Stimulated activated CD8-positive, alpha-beta memory T cell treated with anti-CD3 and anti-CD28 coated beads, Interleukin-4, amount 100 ng/mL, for 4 hours (primary cell): ENCODE results near the gene DNAJC6.
"Not testable (repeated sequence)": the region's sequence is repeated elsewhere in the genome, so short reads cannot be mapped to it uniquely, and the experiment has no call there.

Experiments
- DNase-seq, 2 donors: peaks; one replicate each; pipeline ENCODE4 v3.0.0-alpha.2; 2020; ENCODE audit warnings: low read depth in 2 of 2, low spot score in 1 of 2

DNAJC6 gene

DNA sequence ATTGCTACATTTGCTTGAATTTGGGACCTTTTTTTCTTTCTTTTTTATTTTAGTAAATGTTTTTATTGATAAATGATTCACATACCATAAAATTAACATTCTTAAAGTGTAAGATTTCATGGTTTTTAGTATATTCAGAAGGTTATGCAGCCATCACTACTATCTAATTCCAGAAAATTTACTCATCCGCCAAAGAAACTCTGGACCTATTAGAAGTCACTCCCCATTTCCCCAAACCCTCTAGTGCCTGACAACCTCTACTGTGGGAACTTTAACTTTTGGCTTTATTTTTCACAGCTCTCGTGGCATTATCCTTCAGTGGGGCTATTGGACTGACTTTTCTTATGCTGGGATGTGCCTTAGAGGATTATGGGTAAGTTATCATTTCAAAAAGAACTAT, 115.7 kb downstream of the DNAJC6 start:
- DNase-seq = no peak

DNA sequence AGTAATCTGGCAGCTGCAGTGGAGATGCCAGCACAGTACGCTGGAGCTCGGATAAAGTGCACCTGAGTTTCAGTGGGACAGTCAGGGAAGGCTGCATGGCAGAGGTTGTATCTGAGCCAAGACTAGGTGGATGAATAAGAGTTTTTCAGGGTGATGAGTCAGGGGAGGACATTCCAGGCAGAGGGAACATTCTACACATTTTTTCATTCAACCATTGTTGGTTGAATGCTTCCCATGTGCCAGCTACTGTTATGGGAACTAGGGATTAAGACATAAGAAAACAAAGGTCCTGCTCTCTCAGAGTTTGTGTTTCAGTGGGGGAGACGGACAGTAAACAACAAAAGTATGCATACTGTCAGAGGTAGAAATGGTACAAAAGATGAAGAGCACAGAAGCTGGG, 116.4 kb downstream of the DNAJC6 start:
- no peak for DNase-seq

GRCh38 chr1:65429078-65429477, 119.7 kb downstream of the DNAJC6 start:
- no peak for DNase-seq

DNA sequence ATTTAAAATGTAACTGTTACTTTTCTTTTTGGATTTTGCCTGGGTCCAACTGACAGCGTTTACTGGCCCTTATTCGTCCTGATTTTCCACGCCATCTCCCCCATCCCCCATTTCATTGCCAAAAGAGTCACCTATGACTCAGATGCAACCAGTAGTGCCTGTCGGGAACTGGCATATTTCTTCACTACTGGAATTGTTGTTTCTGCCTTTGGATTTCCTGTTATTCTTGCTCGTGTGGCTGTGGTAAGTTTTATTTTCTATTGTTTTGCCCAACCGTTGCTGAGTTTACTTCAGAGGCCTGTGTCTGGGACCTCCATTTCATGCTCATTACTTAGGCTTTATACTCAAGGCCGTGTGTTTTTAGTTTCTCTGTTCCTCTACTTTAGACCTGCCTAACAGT, 120.5 kb downstream of the DNAJC6 start:
- DNase-seq = no peak

GRCh38 chr1:65431111-65431705, 121.9 kb downstream of the DNAJC6 start:
- DNase-seq = no peak

GRCh38 chr1:65432918-65433317, 123.6 kb downstream of the DNAJC6 start:
- DNase-seq = no peak

GRCh38 chr1:65434255-65434654, 124.9 kb downstream of the DNAJC6 start:
- DNase-seq = no peak

GRCh38 chr1:65434760-65435159, 125.4 kb downstream of the DNAJC6 start:
- DNase-seq = no peak

- DNase-seq = no peak
Measured at GRCh38 chr1:65435987-65436386, 126.6 kb downstream of the DNAJC6 start.

DNA sequence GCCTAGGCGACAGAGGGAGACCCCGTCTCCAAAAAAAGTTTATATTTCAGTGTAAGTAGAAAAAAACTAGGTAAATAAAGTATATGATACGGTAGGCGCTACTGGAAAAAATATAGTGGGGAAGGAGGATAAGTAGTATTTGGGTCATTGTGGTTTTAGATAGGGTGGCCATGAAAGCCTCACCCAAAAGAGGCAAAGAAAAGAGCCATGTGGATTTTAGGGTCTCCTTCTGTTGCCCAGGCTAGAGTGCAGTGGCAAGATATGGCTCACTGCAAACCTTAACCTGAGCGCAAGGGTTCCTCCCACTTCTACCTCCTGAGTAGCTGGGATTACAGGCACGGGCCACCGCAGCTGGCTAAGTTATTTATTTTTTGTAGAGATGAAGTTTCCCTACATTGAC, 128.3 kb downstream of the DNAJC6 start:
- no peak for DNase-seq

DNA sequence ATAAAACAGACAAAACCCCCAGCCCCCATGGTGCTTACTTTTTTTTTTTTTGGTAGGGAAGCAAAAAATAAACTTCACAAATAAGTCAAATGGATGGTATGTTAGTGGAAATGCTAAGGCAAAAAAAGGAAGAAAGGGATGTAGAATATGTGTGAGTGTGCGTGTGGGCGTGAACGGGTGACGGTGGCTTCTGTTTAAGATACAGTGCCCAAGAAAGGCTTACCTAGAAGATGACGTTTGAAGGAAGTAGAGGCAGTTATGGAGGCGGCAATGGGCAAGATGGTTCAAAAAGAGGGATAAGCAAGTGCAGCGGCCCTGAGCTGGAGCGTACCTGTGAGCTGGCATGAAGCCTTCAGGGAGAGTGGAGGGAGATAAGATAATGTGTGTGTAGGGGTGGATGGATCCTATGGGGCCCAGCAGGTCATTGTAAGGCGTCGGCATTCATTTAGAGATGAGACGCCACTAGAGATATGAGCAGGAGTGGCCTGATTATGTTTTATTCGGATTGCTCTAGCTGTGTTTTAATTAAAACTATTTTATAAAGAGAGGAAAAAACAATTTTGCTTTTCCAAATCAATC, 131.1 kb downstream of the DNAJC6 start:
- DNase-seq = no peak

GRCh38 chr1:65440915-65441314, 131.6 kb downstream of the DNAJC6 start:
- DNase-seq = no peak

DNA sequence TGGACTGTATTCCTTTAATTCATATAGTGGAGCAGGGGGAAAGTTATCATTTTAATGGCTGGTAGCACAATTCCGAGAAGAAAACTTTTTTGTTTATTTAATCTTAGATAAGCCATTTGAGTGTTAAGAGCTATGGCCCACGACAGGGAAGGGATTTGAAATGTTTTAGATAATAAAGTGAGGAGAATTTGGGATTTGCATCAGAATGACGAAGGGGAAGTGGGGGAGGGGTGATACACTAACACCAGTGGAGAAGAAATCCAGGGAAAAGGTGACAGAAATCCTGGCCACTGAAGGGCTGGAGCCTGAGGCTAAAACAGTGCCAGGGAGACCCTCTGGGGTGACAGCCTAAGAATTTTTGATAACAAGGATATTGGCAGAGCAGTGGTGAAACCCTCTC, 132.1 kb downstream of the DNAJC6 start:
- DNase-seq = no peak

DNA sequence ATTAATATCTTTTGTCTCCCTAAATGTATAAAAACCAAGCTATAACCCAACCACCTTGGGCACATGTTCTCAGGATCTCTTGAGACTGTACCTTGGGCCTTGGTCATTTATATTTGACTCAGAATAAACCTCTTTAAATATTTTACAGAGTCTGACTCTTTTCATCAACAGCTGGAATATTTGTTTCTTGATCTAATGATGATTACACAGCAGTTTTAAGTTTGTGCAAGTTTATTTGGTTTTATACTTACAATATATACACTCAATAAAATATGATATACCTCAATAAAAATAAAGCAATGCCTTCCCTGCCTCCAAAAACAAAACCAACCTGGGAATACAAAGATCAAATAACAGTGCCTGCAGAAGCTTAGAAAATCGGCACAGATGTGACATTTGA, 133.1 kb downstream of the DNAJC6 start:
- no peak for DNase-seq

DNA sequence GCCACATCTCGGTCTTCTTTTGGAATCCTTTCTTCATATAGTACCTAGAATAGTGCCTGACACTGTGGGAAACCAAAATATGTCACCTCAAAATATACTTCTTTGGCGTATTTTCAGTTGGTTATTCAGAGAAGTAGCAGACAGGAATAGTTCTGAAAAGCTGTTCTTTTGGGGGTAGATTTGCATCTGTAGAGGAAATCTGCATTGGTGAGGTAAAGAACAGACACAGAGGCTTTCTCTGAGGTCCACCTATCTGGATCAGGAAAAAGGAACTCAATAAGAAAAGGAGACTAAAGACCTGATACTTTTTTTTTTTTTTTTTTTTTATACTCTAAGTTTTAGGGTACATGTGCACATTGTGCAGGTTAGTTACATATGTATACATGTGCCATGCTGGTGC, 134.3 kb downstream of the DNAJC6 start:
- no peak for DNase-seq

DNA sequence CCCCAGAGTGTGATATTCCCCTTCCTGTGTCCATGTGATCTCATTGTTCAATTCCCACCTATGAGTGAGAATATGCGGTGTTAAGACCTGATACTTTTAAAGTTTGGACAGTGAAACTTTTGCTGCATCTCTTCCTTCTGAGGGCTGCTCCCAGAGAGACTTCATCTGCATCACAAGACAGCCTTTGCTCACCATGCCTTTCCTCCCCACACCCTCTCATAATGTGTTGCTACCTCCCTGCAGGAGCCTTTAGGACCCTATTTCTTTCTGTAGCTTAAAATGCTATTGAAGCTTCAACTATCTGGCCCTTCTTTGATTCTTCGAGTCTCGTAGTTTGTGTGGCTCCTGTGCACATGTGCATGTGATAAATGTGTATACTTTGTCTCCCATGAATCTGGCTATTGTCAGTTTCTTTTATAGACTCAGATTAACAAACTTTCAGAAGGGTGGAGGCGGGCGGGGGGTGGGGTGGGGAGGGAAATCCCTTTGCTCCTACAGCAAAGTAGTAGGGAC, 134.8 kb downstream of the DNAJC6 start:
- DNase-seq = no peak

GRCh38 chr1:65445837-65446236, 136.5 kb downstream of the DNAJC6 start:
- DNase-seq = no peak

GRCh38 chr1:65449214-65449823, 140.0 kb downstream of the DNAJC6 start:
- DNase-seq = no peak

DNA sequence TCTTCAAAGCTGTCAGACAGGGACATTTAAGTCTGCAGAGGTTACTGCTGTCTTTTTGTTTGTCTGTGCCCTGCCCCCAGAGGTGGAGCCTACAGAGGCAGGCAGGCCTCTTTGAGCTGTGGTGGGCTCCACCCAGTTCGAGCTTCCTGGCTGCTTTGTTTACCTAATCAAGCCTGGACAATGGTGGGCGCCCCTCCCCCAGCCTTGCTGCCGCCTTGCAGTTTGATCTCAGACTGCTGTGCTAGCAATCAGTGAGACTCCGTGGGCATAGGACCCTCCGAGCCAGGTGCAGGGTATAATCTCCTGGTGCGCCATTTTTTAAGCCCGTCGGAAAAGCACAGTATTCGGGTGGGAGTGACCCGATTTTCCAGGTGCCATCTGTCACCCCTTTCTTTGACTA, 146.3 kb downstream of the DNAJC6 start:
- DNase-seq = not testable (repeated sequence)

GRCh38 chr1:65456481-65456880, 147.1 kb downstream of the DNAJC6 start:
- DNase-seq = no peak

- no peak for DNase-seq
Measured at GRCh38 chr1:65457868-65458267, 148.5 kb downstream of the DNAJC6 start.

- no peak for DNase-seq
Measured at GRCh38 chr1:65458730-65459396, 149.5 kb downstream of the DNAJC6 start.
